ENCODE measurements around the gene TUBB4A. TPM values are rescaled to one million over a fixed set of nuclear protein-coding genes. Genes with fewer than 3 reads are reported as not detected.

The TUBB4A gene
- total RNA-seq, 1 donor from 2014 or later, result 1.2 TPM

Other genes with a start within 250 kb of the TUBB4A start
- 68.3 TPM for gene MLLT1, start 222.3 kb downstream of the TUBB4A start, total RNA-seq
- not detected for gene ACER1, start 168.7 kb downstream of the TUBB4A start, total RNA-seq
- gene CLPP, start 140.8 kb downstream of the TUBB4A start, total RNA-seq, result 54.7 TPM
- gene ALKBH7, start 129.5 kb downstream of the TUBB4A start, total RNA-seq, result 60.7 TPM
- 1.1 TPM for gene PSPN, start 126.4 kb downstream of the TUBB4A start, total RNA-seq
- gene GTF2F1, start 109.1 kb downstream of the TUBB4A start, total RNA-seq, result 52.9 TPM
- gene KHSRP, start 77.5 kb downstream of the TUBB4A start, total RNA-seq, result 200 TPM
- not detected for gene SLC25A41, start 68.5 kb downstream of the TUBB4A start, total RNA-seq
- 37.0 TPM for gene SLC25A23, start 42.5 kb downstream of the TUBB4A start, total RNA-seq
- 23.6 TPM for gene CRB3, start 38.0 kb downstream of the TUBB4A start, total RNA-seq
- gene DENND1C, start 20.5 kb downstream of the TUBB4A start, total RNA-seq, result 3.1 TPM
- 0.75 TPM for gene TNFSF9, start 28.7 kb upstream of the TUBB4A start, total RNA-seq
- gene CD70, start 88.8 kb upstream of the TUBB4A start, total RNA-seq, result not detected
- gene TNFSF14, start 167.9 kb upstream of the TUBB4A start, total RNA-seq, result 2.8 TPM
- gene C3, start 218.3 kb upstream of the TUBB4A start, total RNA-seq, result 718 TPM
- gene GPR108, start 235.3 kb upstream of the TUBB4A start, total RNA-seq, result 74.0 TPM
- 86.0 TPM for gene TRIP10, start 237.4 kb upstream of the TUBB4A start, total RNA-seq

Measured in ureter (tissue), 1 donor.